Gastrocnemius medialis (tissue), 4 donors: Measurements from ENCODE around the gene CKB. TPM values are rescaled to one million over a fixed set of nuclear protein-coding genes. Genes with fewer than 3 reads are reported as not detected.

ENCODE experiments used
- ATAC-seq, 2 donors: fragments of 150-250 bp; one replicate each; pipeline ENCODE4 v1.9.1; 2016
- DNase-seq, 2 donors: peaks; one replicate each; pipeline ENCODE4 v3.0.0-alpha.2; 2019
- H3K27ac ChIP-seq, 4 donors: fragments of 200-600 bp; sonication (generic); 1 replicate in 1 of 4; 2 replicates in 3 of 4; pipeline ENCODE4 v1.5.1; 2016 to 2018; ENCODE audit warnings: mild to moderate bottlenecking in 2 of 4, moderate library complexity in 1 of 4
- H3K27me3 ChIP-seq, 3 donors: fragments of 200-600 bp; sonication (generic) in 2 of 3; 1 replicate in 1 of 3; 2 replicates in 2 of 3; pipeline versions ENCODE4 v1.5.1 to v1.6.0; 2016 to 2019; ENCODE audit warnings: mild to moderate bottlenecking in 1 of 3, moderate library complexity in 1 of 3
- H3K36me3 ChIP-seq, 2 donors: fragments of 200-600 bp; sonication (generic) in 1 of 2; one replicate each; pipeline ENCODE4 v1.5.1; 2017 to 2018
- H3K4me1 ChIP-seq, 2 donors: fragments of 200-600 bp; sonication (generic) in 1 of 2; one replicate each; pipeline ENCODE4 v1.5.1; 2016 to 2017; ENCODE audit warnings: mild to moderate bottlenecking in 2 of 2
- H3K4me3 ChIP-seq, 4 donors: fragments of 200-600 bp; sonication (generic) in 3 of 4; 1 replicate in 1 of 4; 2 replicates in 3 of 4; pipeline ENCODE4 v1.5.1; 2016 to 2019; ENCODE audit warnings: mild to moderate bottlenecking in 2 of 4
- H3K9me3 ChIP-seq, 3 donors: fragments of 200-600 bp; sonication (generic) in 2 of 3; 1 replicate in 1 of 3; 2 replicates in 2 of 3; pipeline ENCODE4 v1.5.1; 2016 to 2019
- CTCF ChIP-seq, 5 experiments: fragments of 450-650 bp in 3 of 5; fragments of 200-600 bp in 2 of 5; sonication (generic) in 2 of 5; IDR thresholded peaks in 4 of 5; conservative IDR thresholded peaks in 1 of 5; 1 replicate in 4 of 5; 2 replicates in 1 of 5; pipeline ENCODE4 v1.5.1; 2016 to 2019; ENCODE audit warnings: antibody characterized with exemption in 5 of 5, mild to moderate bottlenecking in 3 of 5, moderate library complexity in 3 of 5
- POLR2A ChIP-seq, 2 donors: fragments of 450-650 bp; IDR thresholded peaks; one replicate each; pipeline ENCODE4 v1.6.1; 2017; ENCODE audit warnings: antibody characterized with exemption in 2 of 2, mild to moderate bottlenecking in 2 of 2, moderate library complexity in 2 of 2
- in situ Hi-C, 4 donors: fragments of 200-750 bp; cut with MboI; loops; one replicate each; pipeline versions ENCODE4 v1.15.0 to v1.8.0; 2017; ENCODE audit warnings: low sequenced_read_pairs in 4 of 4
- intact Hi-C: fragments of 100-400 bp; cut with DNase I; formaldehyde crosslinking; loops from one replicate; pipeline ENCODE4 v1.15.1; 2023; ENCODE audit warnings: low total_unique reads
- total RNA-seq, 4 donors: library from RNA; depleted of rRNA; stranded (reverse); fragments of >200 nt; gene quantifications; one replicate each; pipeline versions ENCODE4 v1.1.0 to v1.2.3, GENCODE V29; 2016

CKB gene
- total RNA-seq, 4 donors from 2014 or later = 20.7 to 110 (median 43.4) TPM

- in situ Hi-C loops (loop anchor here in 1 of 4 donors (25.0 kb wide), 1 partner anchor 357 kb away; a partner anchor contains a TSS), intact Hi-C loops (loop anchor here (10.0 kb wide), 1 partner anchor 1169 kb away; the partner anchor contains the start of gene ADSS1)
- H3K36me3 ChIP-seq = peaks cover 0 to 22% of the 10 kb centered on the region in 2 donors
- TF ChIP-seq POLR2A (IDR thresholded peaks at IDR 0.05) = peak; percentile 33 to 67
- TF ChIP-seq CTCF (IDR thresholded peaks at IDR 0.05 in 4 of 5, conservative IDR thresholded peaks at IDR 0.05 in 1 of 5) = no peak
- ATAC-seq = peak in 1 of 2 donors; percentile 37
- no peak for DNase-seq
- H3K27ac ChIP-seq = peak overlapping the region; percentile 74 to 97 (median 86)
- no peaks in the 10 kb centered on the region for H3K9me3 ChIP-seq
- no peaks in the 10 kb centered on the region for H3K27me3 ChIP-seq
- H3K4me3 ChIP-seq = no peak overlapping the region
- H3K4me1 ChIP-seq = peaks cover 82 to 89% of the 10 kb centered on the region in 2 donors
These were observed 33.1 kb upstream of the CKB start for GRCh38 chr14:103555559-103556337.

- intact Hi-C loops = loop anchor here (5.0 to 10.0 kb wide), 2 partner anchors 166 to 1172 kb away; partner anchors contain the start of genes ADSS1 and MARK3
- in situ Hi-C loops = loop anchor here in 1 of 4 donors (25.0 kb wide), 1 partner anchor 359 kb away; a partner anchor contains a TSS
- no peak for TF ChIP-seq POLR2A (IDR thresholded peaks at IDR 0.05)
- no peak for DNase-seq
- H3K27ac ChIP-seq = peak overlapping the region; percentile 74 to 97 (median 86)
- no peaks in the 10 kb centered on the region for H3K36me3 ChIP-seq
- peaks cover 52 to 80% of the 10 kb centered on the region in 2 donors for H3K4me1 ChIP-seq
- H3K4me3 ChIP-seq = no peak overlapping the region
- H3K27me3 ChIP-seq = no peaks in the 10 kb centered on the region
- no peak for ATAC-seq
- H3K9me3 ChIP-seq = no peaks in the 10 kb centered on the region
These were observed 30.2 kb upstream of the CKB start for GRCh38 chr14:103552846-103553210.

GRCh38 chr14:103552011-103552845, 29.6 kb upstream of the CKB start:
- Histone ChIP-seq H3K9me3 (no peaks in the 10 kb centered on the region), H3K4me3 (peak overlapping the region in 1 of 4 donors; percentile 40), H3K36me3 (no peaks in the 10 kb centered on the region), H3K4me1 (peaks cover 46 to 74% of the 10 kb centered on the region in 2 donors), H3K27ac (peak overlapping the region; percentile 74 to 97 (median 86)), H3K27me3 (no peaks in the 10 kb centered on the region)
- in situ Hi-C loops (loop anchor here in 1 of 4 donors (25.0 kb wide), 1 partner anchor 360 kb away; a partner anchor contains a TSS), intact Hi-C loops (loop anchor here (5.0 to 10.0 kb wide), 2 partner anchors 165 to 1173 kb away; partner anchors contain the start of genes ADSS1 and MARK3)
- peak; percentile 55 to 83 for DNase-seq
- ATAC-seq = peak; percentile 65 to 72
- TF ChIP-seq CTCF (IDR thresholded peaks at IDR 0.05 in 4 of 5, conservative IDR thresholded peaks at IDR 0.05 in 1 of 5) (no peak), POLR2A (IDR thresholded peaks at IDR 0.05) (no peak)

- ATAC-seq (peak; percentile 17 to 63), DNase-seq (peak in 1 of 2 donors; percentile 90)
- H3K4me1 ChIP-seq = peaks cover 38 to 73% of the 10 kb centered on the region in 2 donors
- no peaks in the 10 kb centered on the region for H3K27me3 ChIP-seq
- intact Hi-C loops = loop anchor here (5.0 to 10.0 kb wide), 2 partner anchors 164 to 1173 kb away; partner anchors contain the start of genes ADSS1 and MARK3
- peak overlapping the region in 1 of 4 donors; percentile 40 for H3K4me3 ChIP-seq
- no peaks in the 10 kb centered on the region for H3K36me3 ChIP-seq
- peak overlapping the region; percentile 74 to 97 (median 86) for H3K27ac ChIP-seq
- H3K9me3 ChIP-seq = no peaks in the 10 kb centered on the region
- in situ Hi-C loops = loop anchor here in 1 of 4 donors (25.0 kb wide), 1 partner anchor 361 kb away; a partner anchor contains a TSS
- TF ChIP-seq POLR2A (IDR thresholded peaks at IDR 0.05) (peak; percentile 17 to 62), CTCF (IDR thresholded peaks at IDR 0.05 in 4 of 5, conservative IDR thresholded peaks at IDR 0.05 in 1 of 5) (no peak)
These were observed 28.7 kb upstream of the CKB start for GRCh38 chr14:103551338-103551762.
